ENCODE measurements around the gene CES2. TPM values are rescaled to one million over a fixed set of nuclear protein-coding genes. Genes with fewer than 3 reads are reported as not detected.
"Not testable (repeated sequence)": the region's sequence is repeated elsewhere in the genome, so short reads cannot be mapped to it uniquely, and the experiment has no call there.

CES2 gene
- total RNA-seq, 2 experiments from 2014 or later, result 59.3 to 62.6 TPM

GRCh38 chr16:66894948-66895688 is 40.2 kb upstream of the CES2 start:
- no peak overlapping the region for H3K27ac ChIP-seq (ENCODE audit: low read depth in 1 of 2, low read length in 2 of 2)
- DNase-seq (peak; percentile 27 to 80 (median 51)), ATAC-seq (ENCODE audit: poor library complexity) (peak; percentile 93)
- peaks cover 10% of the 10 kb centered on the region for H3K4me1 ChIP-seq (ENCODE audit: insufficient read depth, low read length)
- H3K27ac Mint-ChIP-seq, result no peak overlapping the region
- H3K4me3 ChIP-seq (ENCODE audit: low read length), result no peak overlapping the region
- no peaks in the 10 kb centered on the region for H3K27me3 Mint-ChIP-seq
- H3K27me3 ChIP-seq (ENCODE audit: control insufficient read depth in 1 of 2, insufficient read depth in 2 of 2, low read length in 2 of 2), result no peaks in the 10 kb centered on the region
- peaks cover 8% of the 10 kb centered on the region for H3K4me1 Mint-ChIP-seq (ENCODE audit: low read depth)
- POLR2A ChIA-PET, result interaction anchor here (0.9 kb wide), 1 partner anchor 64 kb away, joined by 3 read pairs; the partner anchor contains the start of gene NAE1
- H3K36me3 ChIP-seq (ENCODE audit: insufficient read depth, low read length), result no peaks in the 10 kb centered on the region
- H3K9me3 Mint-ChIP-seq, result no peaks in the 10 kb centered on the region
- CTCF ChIA-PET, result interaction anchor here (0.7 to 1.8 kb wide), 13 partner anchors 15 to 260 kb away, joined by 3 to 8 read pairs (median 3); partner anchors contain the start of genes CIAO2B, NAE1 and PDP2
- intact Hi-C loops (cut with DNase I, micrococcal nuclease), result loop anchor here (1.0 to 5.0 kb wide), 3 partner anchors 34 to 59 kb away; no protein-coding TSS in a partner anchor
- H3K4me3 Mint-ChIP-seq, result no peak overlapping the region
- peak; percentile 42 for TF ChIP-seq CTCF (IDR thresholded peaks at IDR 0.05)
- no peaks in the 10 kb centered on the region for H3K36me3 Mint-ChIP-seq (ENCODE audit: low read depth)
- no peaks in the 10 kb centered on the region for H3K9me3 ChIP-seq (ENCODE audit: control insufficient read depth in 1 of 2, insufficient read depth in 1 of 2, low read length in 2 of 2)

- no peaks in the 10 kb centered on the region for H3K36me3 ChIP-seq (ENCODE audit: insufficient read depth, low read length)
- H3K4me3 ChIP-seq (ENCODE audit: low read length), result no peak overlapping the region
- Mint-ChIP-seq H3K27me3 (no peaks in the 10 kb centered on the region), H3K36me3 (ENCODE audit: low read depth) (no peaks in the 10 kb centered on the region), H3K4me3 (no peak overlapping the region), H3K4me1 (ENCODE audit: low read depth) (peaks cover 8% of the 10 kb centered on the region), H3K9me3 (no peaks in the 10 kb centered on the region), H3K27ac (no peak overlapping the region)
- no peak for DNase-seq
- no peaks in the 10 kb centered on the region for H3K9me3 ChIP-seq (ENCODE audit: control insufficient read depth in 1 of 2, insufficient read depth in 1 of 2, low read length in 2 of 2)
- ChIA-PET CTCF (interaction anchor here (0.7 to 1.8 kb wide), 12 partner anchors 15 to 260 kb away, joined by 3 to 8 read pairs (median 3); partner anchors contain the start of genes CIAO2B, NAE1 and PDP2), POLR2A (interaction anchor here (0.9 kb wide), 1 partner anchor 65 kb away, joined by 3 read pairs; the partner anchor contains the start of gene NAE1)
- H3K27me3 ChIP-seq (ENCODE audit: control insufficient read depth in 1 of 2, insufficient read depth in 2 of 2, low read length in 2 of 2), result no peaks in the 10 kb centered on the region
- no peak for TF ChIP-seq CTCF (IDR thresholded peaks at IDR 0.05)
- intact Hi-C loops (cut with DNase I, micrococcal nuclease), result loop anchor here (1.0 to 5.0 kb wide), 3 partner anchors 33 to 59 kb away; no protein-coding TSS in a partner anchor
- no peak for ATAC-seq (ENCODE audit: poor library complexity)
- H3K27ac ChIP-seq (ENCODE audit: low read depth in 1 of 2, low read length in 2 of 2), result no peak overlapping the region
- peaks cover 10% of the 10 kb centered on the region for H3K4me1 ChIP-seq (ENCODE audit: insufficient read depth, low read length)
Measured at GRCh38 chr16:66895689-66895979, 39.7 kb upstream of the CES2 start.

- Histone ChIP-seq H3K27ac (ENCODE audit: low read depth in 1 of 2, low read length in 2 of 2) (no peak overlapping the region), H3K9me3 (ENCODE audit: control insufficient read depth in 1 of 2, insufficient read depth in 1 of 2, low read length in 2 of 2) (no peaks in the 10 kb centered on the region), H3K36me3 (ENCODE audit: insufficient read depth, low read length) (no peaks in the 10 kb centered on the region), H3K4me3 (ENCODE audit: low read length) (no peak overlapping the region), H3K27me3 (ENCODE audit: control insufficient read depth in 1 of 2, insufficient read depth in 2 of 2, low read length in 2 of 2) (no peaks in the 10 kb centered on the region), H3K4me1 (ENCODE audit: insufficient read depth, low read length) (peaks cover 10% of the 10 kb centered on the region)
- Mint-ChIP-seq H3K4me3 (no peak overlapping the region), H3K27me3 (no peaks in the 10 kb centered on the region), H3K27ac (no peak overlapping the region), H3K36me3 (ENCODE audit: low read depth) (no peaks in the 10 kb centered on the region), H3K9me3 (no peaks in the 10 kb centered on the region), H3K4me1 (ENCODE audit: low read depth) (peaks cover 8% of the 10 kb centered on the region)
- TF ChIP-seq CTCF (IDR thresholded peaks at IDR 0.05), result no peak
- CTCF ChIA-PET, result interaction anchor here (1.8 kb wide), 1 partner anchor 33 kb away, joined by 8 read pairs; no protein-coding TSS in a partner anchor
- no peak for ATAC-seq (ENCODE audit: poor library complexity)
- intact Hi-C loops (cut with DNase I, micrococcal nuclease), result loop anchor here (1.0 to 5.0 kb wide), 3 partner anchors 33 to 58 kb away; no protein-coding TSS in a partner anchor
- no peak for DNase-seq
- POLR2A ChIA-PET, result no interaction called here
Measured at GRCh38 chr16:66895999-66896398, 39.3 kb upstream of the CES2 start.

- H3K27me3 ChIP-seq (ENCODE audit: control insufficient read depth in 1 of 2, insufficient read depth in 2 of 2, low read length in 2 of 2); DNase-seq; H3K27ac ChIP-seq (ENCODE audit: low read depth in 1 of 2, low read length in 2 of 2); H3K27me3 Mint-ChIP-seq; H3K36me3 ChIP-seq (ENCODE audit: insufficient read depth, low read length); H3K27ac Mint-ChIP-seq; H3K9me3 Mint-ChIP-seq; CTCF ChIA-PET; H3K9me3 ChIP-seq (ENCODE audit: control insufficient read depth in 1 of 2, insufficient read depth in 1 of 2, low read length in 2 of 2); H3K4me1 Mint-ChIP-seq (ENCODE audit: low read depth); ATAC-seq (ENCODE audit: poor library complexity); H3K4me3 ChIP-seq (ENCODE audit: low read length); H3K4me3 Mint-ChIP-seq; POLR2A ChIA-PET; H3K36me3 Mint-ChIP-seq (ENCODE audit: low read depth); H3K4me1 ChIP-seq (ENCODE audit: insufficient read depth, low read length): not testable (repeated sequence)
- intact Hi-C loops (cut with DNase I, micrococcal nuclease), result loop anchor here in 1 of 2 experiments (5.0 kb wide), 1 partner anchor 56 kb away; no protein-coding TSS in a partner anchor
Measured at GRCh38 chr16:66896682-66897081, 38.6 kb upstream of the CES2 start.
